Activated CD8-positive, alpha-beta T cell treated with anti-CD3 and anti-CD28 coated beads, Interleukin-2, amount 10 ng/mL, durations not matched to agents 7 days and 5 days (primary cell): ENCODE data around the gene TGFB2. TPM values are rescaled to one million over a fixed set of nuclear protein-coding genes. Genes with fewer than 3 reads are reported as not detected.

ENCODE experiments used
- ATAC-seq: fragments of 150-1000 bp; cut with Tn5 transposase; one replicate; pipeline ENCODE4 v1.10.0; 2021; ENCODE audit warnings: moderate library complexity
- CTCF ChIA-PET: fragments of 350-600 bp; sonication (Branson Sonifier 250); formaldehyde crosslinking; loops from one replicate; lab custom pipeline; 2021; ENCODE audit warnings: antibody characterized with exemption; lab: Charles Lee
- POLR2A ChIA-PET: fragments of 350-600 bp; sonication (Branson Sonifier 250); formaldehyde crosslinking; loops from one replicate; lab custom pipeline; 2021; ENCODE audit warnings: antibody characterized with exemption; lab: Charles Lee
- DNase-seq: peaks from one replicate; pipeline ENCODE4 v3.0.0-alpha.2; 2020
- H3K27ac Mint-ChIP-seq: one replicate; pipeline ENCODE4 v1.8.0; 2021; ENCODE audit warnings: mild to moderate bottlenecking, mixed read lengths
- H3K27me3 Mint-ChIP-seq: one replicate; pipeline ENCODE4 v1.8.0; 2021; ENCODE audit warnings: low read depth, mixed read lengths
- H3K36me3 Mint-ChIP-seq: one replicate; pipeline ENCODE4 v1.8.0; 2021; ENCODE audit warnings: low read depth, mixed read lengths
- H3K4me1 Mint-ChIP-seq: one replicate; pipeline ENCODE4 v1.8.0; 2021; ENCODE audit warnings: low read depth, mixed read lengths
- H3K4me3 Mint-ChIP-seq: one replicate; pipeline ENCODE4 v1.8.0; 2021; ENCODE audit warnings: mild to moderate bottlenecking, mixed read lengths
- H3K9me3 Mint-ChIP-seq: one replicate; pipeline ENCODE4 v1.8.0; 2022; ENCODE audit warnings: mixed read lengths; ENCODE audit not compliant: insufficient read depth
- total RNA-seq, 2 experiments: library from RNA; stranded (reverse); gene quantifications; one replicate each; pipeline ENCODE4 v1.2.3, GENCODE V29; 2021

TGFB2 gene
- total RNA-seq, 2 experiments from 2014 or later: not detected

GRCh38 chr1:218462116-218462515 lies 117.0 kb downstream of the TGFB2 start:
- no peaks in the 10 kb centered on the region for H3K9me3 Mint-ChIP-seq
- no peaks in the 10 kb centered on the region for H3K36me3 Mint-ChIP-seq
- H3K4me1 Mint-ChIP-seq: no peaks in the 10 kb centered on the region
- no peak overlapping the region for H3K27ac Mint-ChIP-seq
- ChIA-PET CTCF (no interaction called here), POLR2A (no interaction called here)
- no peaks in the 10 kb centered on the region for H3K27me3 Mint-ChIP-seq
- no peak for ATAC-seq
- H3K4me3 Mint-ChIP-seq: no peak overlapping the region
- no peak for DNase-seq

DNA sequence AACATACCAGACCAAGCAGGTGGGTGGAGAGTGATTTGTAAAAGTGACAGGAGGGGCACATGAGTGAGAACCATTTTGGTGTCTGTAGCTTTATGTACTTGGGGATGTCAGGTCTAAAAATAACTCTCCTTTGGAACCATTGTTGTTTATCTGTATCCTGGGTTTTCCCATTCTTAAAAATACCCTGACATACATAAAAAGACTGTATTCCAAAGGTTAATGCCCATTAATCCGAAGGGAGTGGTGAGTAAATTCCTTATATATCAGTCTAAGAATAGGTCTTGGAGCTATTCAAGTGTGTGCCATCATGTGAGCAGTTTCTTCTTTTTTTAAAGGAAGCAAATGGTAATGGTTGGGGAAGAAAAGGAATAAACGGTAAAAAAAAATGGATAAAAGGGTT lies 117.5 kb downstream of the TGFB2 start:
- DNase-seq: no peak
- ATAC-seq: no peak
- CTCF ChIA-PET: no interaction called here
- H3K4me1 Mint-ChIP-seq: no peaks in the 10 kb centered on the region
- no peak overlapping the region for H3K4me3 Mint-ChIP-seq
- H3K27me3 Mint-ChIP-seq: no peaks in the 10 kb centered on the region
- H3K27ac Mint-ChIP-seq: no peak overlapping the region
- H3K36me3 Mint-ChIP-seq: no peaks in the 10 kb centered on the region
- no peaks in the 10 kb centered on the region for H3K9me3 Mint-ChIP-seq
- POLR2A ChIA-PET: no interaction called here

DNA sequence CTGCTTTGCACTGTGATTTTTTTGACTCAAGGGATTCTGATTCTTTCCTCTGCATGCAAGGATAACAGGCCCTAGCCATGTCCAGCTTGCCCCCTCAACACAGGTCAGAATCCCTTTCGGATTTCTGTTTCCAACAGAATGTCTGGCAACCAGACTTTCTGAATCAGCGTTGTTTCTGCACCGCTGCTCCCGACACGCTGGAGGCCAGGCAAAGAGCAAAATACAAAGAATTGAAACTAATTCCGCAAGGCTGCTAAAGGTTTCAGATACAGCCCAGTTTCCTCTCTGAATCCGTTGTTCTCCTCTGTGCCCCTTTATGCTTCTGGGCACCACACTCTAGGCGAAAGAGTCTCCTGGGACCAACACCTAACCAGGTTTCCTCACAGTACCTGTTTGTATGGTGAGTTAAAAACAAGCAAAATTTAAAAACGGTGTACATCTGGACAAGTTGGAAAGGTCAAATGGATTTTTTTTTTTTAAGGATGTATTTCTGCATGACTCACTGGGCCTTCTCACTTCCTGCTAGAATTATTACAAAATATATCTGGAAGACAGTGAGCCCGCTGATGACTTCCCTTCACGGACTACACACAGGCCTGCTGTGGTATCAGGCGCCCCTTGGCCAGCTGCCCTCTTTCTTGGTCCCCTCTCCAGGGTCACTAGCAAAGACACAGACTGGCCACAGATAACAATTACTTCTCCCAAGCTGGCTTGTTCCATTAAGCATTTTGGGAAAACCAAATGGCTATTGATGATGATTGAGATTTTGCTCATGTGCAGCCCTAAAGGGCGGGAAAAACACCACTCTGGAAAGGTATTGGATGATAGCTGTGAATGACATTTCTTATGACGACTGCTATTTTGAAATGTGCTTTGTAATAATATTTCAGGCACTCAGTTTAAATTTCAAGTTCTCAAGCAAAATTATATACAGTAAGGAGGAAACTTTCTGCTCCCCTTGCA lies 118.3 kb downstream of the TGFB2 start:
- CTCF ChIA-PET: no interaction called here
- H3K27ac Mint-ChIP-seq: no peak overlapping the region
- H3K4me3 Mint-ChIP-seq: no peak overlapping the region
- no peaks in the 10 kb centered on the region for H3K9me3 Mint-ChIP-seq
- ATAC-seq (no peak), DNase-seq (no peak)
- POLR2A ChIA-PET: no interaction called here
- no peaks in the 10 kb centered on the region for H3K4me1 Mint-ChIP-seq
- H3K36me3 Mint-ChIP-seq: no peaks in the 10 kb centered on the region
- H3K27me3 Mint-ChIP-seq: no peaks in the 10 kb centered on the region

DNA sequence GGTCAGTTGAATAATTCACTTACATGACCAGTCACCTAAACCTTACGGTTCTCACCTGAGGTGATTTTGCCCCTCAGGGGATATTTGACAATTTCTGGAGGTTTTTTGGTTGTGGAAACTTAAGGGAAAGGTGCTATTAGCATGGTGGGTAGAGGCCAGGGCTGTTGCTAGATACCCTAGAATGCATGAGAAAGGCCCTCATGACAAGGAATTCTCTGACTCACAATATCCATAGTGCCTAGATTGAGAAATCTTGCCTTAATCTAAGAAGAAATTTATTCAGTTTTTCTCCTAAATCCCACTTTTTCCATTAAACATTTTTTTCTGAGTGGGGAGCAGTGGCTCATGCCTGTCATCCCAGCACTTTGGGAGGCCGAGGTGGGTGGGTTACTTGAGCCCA lies 119.7 kb downstream of the TGFB2 start:
- no peak overlapping the region for H3K27ac Mint-ChIP-seq
- DNase-seq (no peak), ATAC-seq (no peak)
- H3K4me3 Mint-ChIP-seq: no peak overlapping the region
- no peaks in the 10 kb centered on the region for H3K36me3 Mint-ChIP-seq
- CTCF ChIA-PET: no interaction called here
- H3K27me3 Mint-ChIP-seq: no peaks in the 10 kb centered on the region
- no peaks in the 10 kb centered on the region for H3K9me3 Mint-ChIP-seq
- no peaks in the 10 kb centered on the region for H3K4me1 Mint-ChIP-seq
- POLR2A ChIA-PET: no interaction called here

DNA sequence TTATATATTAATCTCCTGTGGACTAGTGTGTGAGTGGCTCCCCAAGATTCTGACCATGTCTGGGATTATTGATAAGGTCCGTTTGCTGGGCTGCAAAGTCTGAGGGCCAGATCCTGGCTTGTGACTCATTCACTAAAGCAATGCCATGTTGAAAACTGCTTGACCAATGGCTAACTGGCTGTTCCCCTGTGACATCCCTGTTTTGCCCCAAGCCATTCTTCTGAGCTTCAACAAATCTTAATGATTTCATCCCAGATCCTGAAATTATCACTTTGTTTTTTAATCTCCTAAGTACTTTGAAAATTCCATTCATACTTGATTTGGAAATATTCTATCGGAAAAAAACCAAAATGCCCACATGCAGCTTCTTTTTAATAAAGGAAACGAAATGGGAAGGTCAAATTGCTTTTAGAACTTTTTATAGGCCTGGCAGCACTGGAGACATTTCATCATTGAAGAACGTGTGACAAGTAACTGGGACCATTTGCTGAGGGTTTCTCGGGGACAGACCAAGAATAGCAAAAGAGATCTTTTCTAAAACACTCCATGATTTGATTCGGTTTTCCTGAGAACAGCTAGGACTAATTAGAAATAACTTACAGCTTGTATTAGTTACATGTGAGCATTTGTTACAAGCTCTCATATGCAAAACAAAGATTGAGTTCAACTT lies 121.3 kb downstream of the TGFB2 start:
- Mint-ChIP-seq H3K27ac (no peak overlapping the region), H3K27me3 (no peaks in the 10 kb centered on the region), H3K4me1 (no peaks in the 10 kb centered on the region), H3K9me3 (no peaks in the 10 kb centered on the region), H3K36me3 (no peaks in the 10 kb centered on the region), H3K4me3 (no peak overlapping the region)
- ATAC-seq: no peak
- POLR2A ChIA-PET: no interaction called here
- CTCF ChIA-PET: no interaction called here
- no peak for DNase-seq

DNA sequence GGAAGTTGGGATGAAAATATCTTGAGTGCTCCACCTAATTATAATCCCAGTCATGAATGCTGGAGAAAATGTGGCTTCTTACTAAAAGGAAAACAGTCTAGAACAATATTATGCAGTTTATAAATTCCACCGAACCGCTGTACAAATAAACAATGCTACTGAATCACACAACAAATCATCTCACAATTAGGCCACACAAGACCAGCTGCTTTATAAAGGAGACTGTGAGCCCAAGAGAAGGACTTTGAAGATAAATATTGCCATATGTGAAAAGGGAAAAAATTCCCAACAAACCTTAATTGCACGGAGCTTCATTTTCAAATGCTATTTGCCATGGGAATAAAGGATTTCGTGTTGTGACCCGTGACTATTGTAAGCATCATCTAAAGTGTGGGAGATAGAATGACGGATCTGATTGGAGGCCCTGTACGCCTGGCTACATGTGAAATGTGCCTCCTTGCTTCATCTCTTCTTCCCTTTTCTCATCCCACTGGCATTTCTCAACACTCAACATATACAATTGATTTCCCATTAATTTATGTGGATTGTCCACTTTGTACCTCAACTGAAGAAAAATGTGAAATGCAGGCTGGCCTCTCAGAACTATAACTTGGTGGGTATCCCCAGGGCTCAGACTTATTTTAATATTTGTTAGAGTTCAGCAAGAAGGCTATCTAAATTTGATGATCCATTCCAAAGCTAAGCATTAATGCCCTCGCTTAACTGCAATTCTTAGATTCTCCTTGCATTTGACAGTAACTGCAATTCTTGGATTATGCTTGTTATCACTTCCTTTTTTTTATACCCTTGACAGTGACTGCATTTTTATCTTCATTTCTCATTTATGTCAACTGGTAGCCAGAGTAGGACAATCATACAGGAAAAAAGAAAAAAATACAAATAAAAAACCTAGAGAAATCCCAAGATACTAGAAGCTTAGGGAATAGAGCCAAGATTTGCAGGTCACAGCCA lies 122.3 kb downstream of the TGFB2 start:
- POLR2A ChIA-PET: no interaction called here
- Mint-ChIP-seq H3K4me3 (no peak overlapping the region), H3K4me1 (no peaks in the 10 kb centered on the region), H3K9me3 (no peaks in the 10 kb centered on the region), H3K36me3 (no peaks in the 10 kb centered on the region), H3K27me3 (no peaks in the 10 kb centered on the region), H3K27ac (no peak overlapping the region)
- CTCF ChIA-PET: no interaction called here
- no peak for ATAC-seq
- no peak for DNase-seq

DNA sequence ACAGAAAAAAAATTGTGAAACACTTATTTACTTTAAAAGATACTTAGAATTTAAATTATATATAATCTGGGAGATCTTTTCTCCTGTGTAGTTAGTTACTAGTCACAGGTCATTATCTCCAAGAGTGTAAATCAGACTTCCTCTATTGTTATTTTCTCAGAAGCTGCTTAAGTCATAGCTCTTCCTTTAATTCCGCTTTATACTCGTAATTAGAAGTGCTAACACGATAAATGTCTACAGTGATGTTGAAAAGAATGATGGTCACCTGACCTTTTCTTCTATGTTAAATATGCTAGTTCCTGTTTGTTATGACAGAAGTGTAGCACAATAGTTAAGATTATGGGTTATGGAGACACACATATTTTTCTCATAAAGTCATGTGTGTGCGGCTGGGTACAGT lies 123.6 kb downstream of the TGFB2 start:
- no peaks in the 10 kb centered on the region for H3K27me3 Mint-ChIP-seq
- H3K9me3 Mint-ChIP-seq: no peaks in the 10 kb centered on the region
- H3K4me3 Mint-ChIP-seq: no peak overlapping the region
- H3K36me3 Mint-ChIP-seq: no peaks in the 10 kb centered on the region
- peaks cover 7% of the 10 kb centered on the region for H3K4me1 Mint-ChIP-seq
- H3K27ac Mint-ChIP-seq: no peak overlapping the region
- ATAC-seq (no peak), DNase-seq (no peak)
- CTCF ChIA-PET: interaction anchor here (1.1 kb wide), 1 partner anchor 9 kb away, joined by 3 read pairs; no protein-coding TSS in a partner anchor
- POLR2A ChIA-PET: no interaction called here

DNA sequence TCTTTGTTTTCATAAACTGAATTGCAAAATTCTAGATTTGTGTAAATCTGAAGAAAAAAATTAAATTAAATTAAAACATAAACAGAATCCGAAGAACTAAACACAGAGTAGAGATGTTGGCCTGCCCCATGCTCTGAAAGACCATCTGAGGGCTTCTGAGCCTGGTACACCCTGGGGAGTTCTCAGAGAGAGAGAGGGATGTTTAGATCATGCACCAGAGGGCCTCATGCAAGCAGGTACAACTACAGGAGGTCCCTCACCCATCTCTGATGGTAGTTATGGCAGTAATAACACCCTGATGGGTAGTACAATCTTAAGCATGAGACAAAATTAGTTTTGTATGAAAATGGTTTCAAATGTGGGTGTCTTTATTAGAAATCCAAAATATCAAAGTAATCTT lies 127.7 kb downstream of the TGFB2 start:
- CTCF ChIA-PET: no interaction called here
- peaks cover 12% of the 10 kb centered on the region for H3K4me1 Mint-ChIP-seq
- H3K36me3 Mint-ChIP-seq: no peaks in the 10 kb centered on the region
- H3K27ac Mint-ChIP-seq: no peak overlapping the region
- no peaks in the 10 kb centered on the region for H3K27me3 Mint-ChIP-seq
- no peak for DNase-seq
- no peaks in the 10 kb centered on the region for H3K9me3 Mint-ChIP-seq
- H3K4me3 Mint-ChIP-seq: no peak overlapping the region
- POLR2A ChIA-PET: no interaction called here
- ATAC-seq: no peak

- Mint-ChIP-seq H3K9me3 (no peaks in the 10 kb centered on the region), H3K36me3 (no peaks in the 10 kb centered on the region), H3K4me3 (no peak overlapping the region), H3K4me1 (peaks cover 12% of the 10 kb centered on the region), H3K27me3 (no peaks in the 10 kb centered on the region), H3K27ac (no peak overlapping the region)
- DNase-seq: no peak
- CTCF ChIA-PET: no interaction called here
- peak; percentile 23 for ATAC-seq
- POLR2A ChIA-PET: no interaction called here
Measured at GRCh38 chr1:218473522-218473921, 128.4 kb downstream of the TGFB2 start.

- H3K27me3 Mint-ChIP-seq: no peaks in the 10 kb centered on the region
- H3K4me3 Mint-ChIP-seq: no peak overlapping the region
- POLR2A ChIA-PET: no interaction called here
- no peaks in the 10 kb centered on the region for H3K36me3 Mint-ChIP-seq
- DNase-seq (no peak), ATAC-seq (no peak)
- no peaks in the 10 kb centered on the region for H3K9me3 Mint-ChIP-seq
- H3K27ac Mint-ChIP-seq: no peak overlapping the region
- peaks cover 12% of the 10 kb centered on the region for H3K4me1 Mint-ChIP-seq
- CTCF ChIA-PET: no interaction called here
Measured at GRCh38 chr1:218474128-218474527, 129.0 kb downstream of the TGFB2 start.

GRCh38 chr1:218475275-218475674 lies 130.1 kb downstream of the TGFB2 start:
- peaks cover 12% of the 10 kb centered on the region for H3K4me1 Mint-ChIP-seq
- DNase-seq: no peak
- H3K27me3 Mint-ChIP-seq: peaks cover 2% of the 10 kb centered on the region
- ChIA-PET POLR2A (no interaction called here), CTCF (no interaction called here)
- no peaks in the 10 kb centered on the region for H3K9me3 Mint-ChIP-seq
- no peaks in the 10 kb centered on the region for H3K36me3 Mint-ChIP-seq
- H3K27ac Mint-ChIP-seq: no peak overlapping the region
- H3K4me3 Mint-ChIP-seq: no peak overlapping the region
- ATAC-seq: no peak
